NCI-H2196 treated with DMSO at 0.1 percent for 48 hours (cell line): ENCODE results near the gene KDM1B.
"Not testable (repeated sequence)": the region's sequence is repeated elsewhere in the genome, so short reads cannot be mapped to it uniquely, and the experiment has no call there.

Experiments used
- DNase-seq: peaks from one replicate; lab custom pipeline; 2025; ENCODE audit not compliant: unreplicated experiment; lab: John Stamatoyannopoulos, UW

The KDM1B gene

GRCh38 chr6:18227166-18227565 lies 71.9 kb downstream of the KDM1B start:
- DNase-seq = not testable (repeated sequence)

- DNase-seq = not testable (repeated sequence)
Observed at GRCh38 chr6:18228590-18228989, 73.4 kb downstream of the KDM1B start.

DNA sequence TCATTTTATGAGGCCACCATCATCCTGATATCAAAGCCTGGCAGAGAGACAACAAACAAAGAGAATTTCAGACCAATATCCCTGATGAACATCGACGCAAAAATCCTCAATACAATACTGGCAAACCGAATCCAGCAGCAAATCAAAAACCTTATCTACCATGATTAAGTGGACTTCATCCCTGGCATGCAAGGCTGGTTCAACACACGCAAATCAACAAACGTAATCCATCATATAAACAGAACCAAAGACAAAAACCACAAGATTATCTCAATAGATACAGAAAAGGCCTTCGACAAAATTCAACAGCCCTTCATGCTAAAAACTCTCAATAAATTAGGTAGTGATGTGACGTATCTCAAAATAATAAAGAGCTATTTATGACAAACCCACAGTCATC lies 76.6 kb downstream of the KDM1B start:
- not testable (repeated sequence) for DNase-seq

DNA sequence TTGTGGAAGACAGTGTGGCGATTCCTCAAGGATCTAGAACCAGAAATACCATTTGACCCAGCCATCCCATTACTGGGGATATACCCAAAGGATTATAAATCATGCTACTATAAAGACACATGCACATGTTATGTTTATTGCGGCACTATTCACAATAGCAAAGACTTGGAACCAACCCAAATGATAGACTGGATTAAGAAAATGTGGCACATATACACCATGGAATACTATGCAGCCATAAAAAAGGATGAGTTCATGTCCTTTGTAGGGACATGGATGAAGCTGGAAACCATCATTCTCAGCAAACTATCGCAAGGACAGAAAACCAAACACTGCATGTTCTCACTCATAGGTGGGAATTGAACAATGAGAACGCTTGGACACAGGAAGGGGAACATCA lies 78.5 kb downstream of the KDM1B start:
- not testable (repeated sequence) for DNase-seq

DNA sequence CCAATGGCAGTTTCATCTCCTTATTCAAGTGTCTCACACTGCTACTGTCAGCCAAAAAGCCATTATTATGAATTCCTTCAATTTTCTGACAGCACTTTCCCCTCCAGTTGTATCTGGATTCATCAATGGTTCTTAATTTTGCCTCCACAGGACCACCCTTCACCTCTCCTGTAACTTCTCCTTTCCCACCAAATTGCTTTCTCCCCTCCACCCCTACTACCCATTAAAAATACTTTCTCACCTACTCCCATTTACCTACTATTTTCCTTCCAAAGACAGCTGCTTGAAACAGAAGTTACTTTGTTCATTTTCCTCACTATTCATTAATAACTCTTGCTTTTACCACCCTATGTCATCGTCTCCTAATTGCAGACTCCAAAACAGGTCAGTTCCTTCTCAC lies 79.3 kb downstream of the KDM1B start:
- DNase-seq = no peak

- DNase-seq = no peak
Observed at GRCh38 chr6:18235524-18235923, 80.3 kb downstream of the KDM1B start.

GRCh38 chr6:18237167-18237566 lies 81.9 kb downstream of the KDM1B start:
- DNase-seq = no peak

GRCh38 chr6:18240230-18240629 lies 85.0 kb downstream of the KDM1B start:
- DNase-seq = no peak

GRCh38 chr6:18241208-18242038 lies 86.2 kb downstream of the KDM1B start:
- no peak for DNase-seq

- no peak for DNase-seq
Observed at GRCh38 chr6:18242062-18242851, 87.0 kb downstream of the KDM1B start.

GRCh38 chr6:18243302-18243893 lies 88.2 kb downstream of the KDM1B start:
- DNase-seq = no peak

GRCh38 chr6:18244251-18244650 lies 89.0 kb downstream of the KDM1B start:
- DNase-seq = no peak

DNA sequence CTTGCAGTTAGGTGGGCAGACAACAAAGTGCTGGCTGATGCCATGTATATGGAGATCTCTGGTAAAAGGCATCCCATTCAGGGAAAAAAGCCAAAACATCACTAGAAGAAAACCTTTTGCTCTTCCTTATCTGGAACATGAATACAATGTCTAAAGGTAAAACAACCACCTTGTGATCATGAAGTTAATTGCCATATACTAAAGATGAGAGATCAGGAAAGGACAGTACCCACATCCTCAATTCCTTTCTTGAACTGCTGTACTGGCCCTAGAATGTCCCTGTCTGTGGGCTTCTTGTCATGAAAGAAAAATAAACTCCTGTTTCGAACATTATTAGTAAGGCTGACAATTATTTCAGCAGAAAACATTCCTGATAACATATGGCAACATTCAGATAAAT lies 89.9 kb downstream of the KDM1B start:
- no peak for DNase-seq

GRCh38 chr6:18245642-18246041 lies 90.4 kb downstream of the KDM1B start:
- DNase-seq = no peak

- no peak for DNase-seq
Observed at GRCh38 chr6:18246205-18246604, 91.0 kb downstream of the KDM1B start.

DNA sequence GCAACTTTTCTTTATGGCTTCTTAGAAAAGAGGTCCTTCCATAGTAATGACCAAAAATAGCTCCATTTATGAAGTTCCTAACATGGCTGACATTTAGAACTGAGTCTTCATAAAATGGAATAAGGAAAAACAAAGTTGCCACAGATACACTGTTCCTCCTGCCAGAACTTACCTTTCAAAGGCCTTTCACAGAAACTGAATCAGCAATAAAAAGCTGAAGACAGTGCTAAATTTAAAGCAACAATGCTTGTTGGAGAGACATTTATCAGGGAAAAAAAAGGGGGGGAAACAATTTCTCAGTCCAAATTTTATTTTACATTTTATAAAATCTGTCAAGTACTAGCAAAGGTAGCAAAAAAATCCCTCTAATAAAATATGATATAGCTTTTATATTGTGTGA lies 91.8 kb downstream of the KDM1B start:
- DNase-seq = no peak

- DNase-seq = no peak
Observed at GRCh38 chr6:18248698-18249097, 93.5 kb downstream of the KDM1B start.

DNA sequence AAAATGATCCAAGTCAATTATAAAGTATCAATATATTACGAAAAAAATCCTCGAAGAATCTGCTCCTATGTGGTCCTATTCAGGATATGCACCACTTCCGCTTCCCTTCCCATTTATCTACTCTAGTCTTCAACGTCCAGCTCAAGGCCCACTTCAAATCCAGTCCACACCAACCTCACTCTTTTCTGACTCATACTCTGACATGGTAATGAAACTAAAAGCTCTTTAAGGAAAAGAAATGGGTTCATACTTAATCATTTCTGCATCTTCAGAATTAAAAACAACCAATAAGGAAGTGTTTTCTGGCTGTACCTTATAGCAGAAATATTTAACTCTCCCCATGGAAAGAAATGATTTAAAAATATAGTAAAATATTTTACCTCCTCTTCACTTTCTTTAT lies 94.0 kb downstream of the KDM1B start:
- DNase-seq = no peak

DNA sequence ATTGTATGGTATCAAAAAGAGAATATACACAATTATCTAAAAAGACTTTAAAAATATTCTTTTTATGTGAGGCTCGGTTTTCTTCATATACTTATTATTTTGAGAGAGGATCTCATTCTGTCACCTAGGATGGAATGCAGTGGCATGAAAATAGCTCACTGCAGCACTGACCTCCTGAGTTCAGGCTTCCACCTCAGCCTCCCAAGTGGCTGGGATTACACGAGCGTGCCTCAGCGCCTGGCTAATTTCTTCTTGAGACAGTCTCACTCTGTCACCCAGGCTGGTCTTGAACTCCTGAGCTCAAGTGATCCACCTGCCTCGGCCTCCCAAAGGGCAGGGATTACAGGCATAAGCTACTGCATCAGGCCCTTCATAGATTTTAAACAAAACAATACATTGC lies 98.4 kb downstream of the KDM1B start:
- DNase-seq = no peak

- DNase-seq = no peak
Observed at GRCh38 chr6:18254793-18255192, 99.6 kb downstream of the KDM1B start.

DNA sequence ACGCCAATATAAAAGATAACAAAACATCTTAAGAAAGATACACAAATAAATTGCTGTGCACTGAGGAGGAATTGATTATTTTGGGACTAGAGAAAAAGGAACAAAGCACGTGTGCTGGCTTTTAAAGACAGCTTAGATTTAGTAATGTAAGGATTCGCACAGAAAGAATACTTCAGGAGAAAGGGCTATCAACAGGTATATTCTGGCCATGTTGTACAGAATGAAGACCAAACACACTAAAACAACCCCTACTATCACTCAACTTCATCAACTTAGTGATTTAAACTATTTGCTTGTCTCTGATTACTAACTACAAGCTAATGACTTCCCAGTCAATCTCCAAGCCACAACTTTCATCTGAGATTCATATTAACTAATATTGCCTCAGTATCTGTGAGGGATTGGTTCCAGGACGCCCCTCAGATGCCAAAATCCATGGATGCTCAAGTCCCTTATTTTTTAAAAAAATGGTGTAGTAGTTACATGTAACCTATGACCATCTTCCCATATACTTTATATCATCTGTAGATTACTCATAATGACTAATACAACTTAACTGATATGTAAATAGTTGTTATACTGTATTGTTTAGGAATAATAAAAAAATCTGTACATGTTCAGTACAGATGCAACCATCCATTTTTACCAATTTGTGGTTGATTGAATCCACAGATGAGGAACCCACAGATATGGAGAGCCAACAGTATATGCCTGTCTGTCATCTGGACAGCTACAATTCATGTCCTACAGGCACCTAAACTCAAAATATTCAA lies 104.6 kb downstream of the KDM1B start:
- no peak for DNase-seq
